Measurements from ENCODE around the gene SLC13A2.

GRCh38 chr17:28427371-28427770 is 46.1 kb upstream of the SLC13A2 start:
- TF ChIP-seq CTCF (conservative IDR thresholded peaks at IDR 0.05; ENCODE audit: low read length) (no peak), EZH2phosphoT487 (IDR thresholded peaks at IDR 0.05; ENCODE audit: borderline replicate concordance) (no peak)

Measured in Loucy (cell line).